ENCODE measurements around the gene DAB1. TPM values are rescaled to one million over a fixed set of nuclear protein-coding genes. Genes with fewer than 3 reads are reported as not detected.

The DAB1 gene
- total RNA-seq, 1 donor from 2014 or later = 1.6 TPM

DNA sequence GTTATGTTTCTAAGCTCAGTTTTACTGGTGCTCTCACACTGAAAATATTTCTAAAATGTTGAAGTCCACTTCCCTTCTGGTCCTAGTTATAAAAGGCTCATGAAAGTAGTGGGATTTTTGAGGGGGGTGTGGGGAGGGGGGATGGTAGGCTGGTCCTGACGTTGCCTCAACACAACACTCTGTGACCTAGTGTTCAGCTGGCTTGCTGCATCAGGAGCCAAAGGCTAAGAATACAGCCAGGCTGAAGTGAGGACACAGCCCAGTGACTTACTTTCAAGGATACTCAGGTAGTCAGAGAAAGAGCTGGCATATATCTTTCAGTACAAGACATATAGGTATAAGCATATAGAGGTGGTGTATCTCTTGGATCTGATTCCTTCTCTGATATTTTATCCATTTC, 306.1 kb downstream of the DAB1 start:
- H4K20me1 ChIP-seq (ENCODE audit: insufficient read depth, low read length) = no peaks in the 10 kb centered on the region
- DNase-seq (ENCODE audit: low read depth) = no peak
- no peak overlapping the region for H3K9ac ChIP-seq (ENCODE audit: low read length)
- no peaks in the 10 kb centered on the region for H3K4me1 ChIP-seq (ENCODE audit: insufficient read depth, low read length)
- TF ChIP-seq EZH2 (IDR thresholded peaks at IDR 0.05; ENCODE audit: insufficient read depth, low read length) = no peak
- TF ChIP-seq, protein P1, sequence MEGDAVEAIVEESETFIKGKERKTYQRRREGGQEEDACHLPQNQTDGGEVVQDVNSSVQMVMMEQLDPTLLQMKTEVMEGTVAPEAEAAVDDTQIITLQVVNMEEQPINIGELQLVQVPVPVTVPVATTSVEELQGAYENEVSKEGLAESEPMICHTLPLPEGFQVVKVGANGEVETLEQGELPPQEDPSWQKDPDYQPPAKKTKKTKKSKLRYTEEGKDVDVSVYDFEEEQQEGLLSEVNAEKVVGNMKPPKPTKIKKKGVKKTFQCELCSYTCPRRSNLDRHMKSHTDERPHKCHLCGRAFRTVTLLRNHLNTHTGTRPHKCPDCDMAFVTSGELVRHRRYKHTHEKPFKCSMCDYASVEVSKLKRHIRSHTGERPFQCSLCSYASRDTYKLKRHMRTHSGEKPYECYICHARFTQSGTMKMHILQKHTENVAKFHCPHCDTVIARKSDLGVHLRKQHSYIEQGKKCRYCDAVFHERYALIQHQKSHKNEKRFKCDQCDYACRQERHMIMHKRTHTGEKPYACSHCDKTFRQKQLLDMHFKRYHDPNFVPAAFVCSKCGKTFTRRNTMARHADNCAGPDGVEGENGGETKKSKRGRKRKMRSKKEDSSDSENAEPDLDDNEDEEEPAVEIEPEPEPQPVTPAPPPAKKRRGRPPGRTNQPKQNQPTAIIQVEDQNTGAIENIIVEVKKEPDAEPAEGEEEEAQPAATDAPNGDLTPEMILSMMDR (IDR thresholded peaks at IDR 0.05; ENCODE audit: insufficient read depth, low read depth, low read length) = no peak
- H3K27ac ChIP-seq (ENCODE audit: low read depth, low read length) = no peak overlapping the region
- no peaks in the 10 kb centered on the region for H3K79me2 ChIP-seq (ENCODE audit: insufficient read depth, low read length)
- Mint-ChIP-seq H3K9me3 (ENCODE audit: unreplicated experiment) (no peaks in the 10 kb centered on the region), H3K4me3 (ENCODE audit: unreplicated experiment) (no peak overlapping the region), H3K27me3 (ENCODE audit: low read depth, unreplicated experiment) (peaks cover 5% of the 10 kb centered on the region), H3K4me1 (ENCODE audit: low read depth, unreplicated experiment) (no peaks in the 10 kb centered on the region), H3K27ac (ENCODE audit: unreplicated experiment) (no peak overlapping the region), H3K36me3 (ENCODE audit: low read depth, unreplicated experiment) (no peaks in the 10 kb centered on the region)
- no peak overlapping the region for H3K4me3 ChIP-seq (ENCODE audit: insufficient read depth, low read depth, low read length)
- FAIRE-seq = no peak
- no peaks in the 10 kb centered on the region for H3K27me3 ChIP-seq (ENCODE audit: insufficient read depth, low read length)
- H2AFZ ChIP-seq (ENCODE audit: low read depth, low read length) = no peak overlapping the region
- H3K4me2 ChIP-seq (ENCODE audit: low read length) = no peak overlapping the region
- no peaks in the 10 kb centered on the region for H3K9me3 ChIP-seq (ENCODE audit: insufficient read depth, low read depth, low read length)
- H3K36me3 ChIP-seq (ENCODE audit: insufficient read depth, low read length) = no peaks in the 10 kb centered on the region

DNA sequence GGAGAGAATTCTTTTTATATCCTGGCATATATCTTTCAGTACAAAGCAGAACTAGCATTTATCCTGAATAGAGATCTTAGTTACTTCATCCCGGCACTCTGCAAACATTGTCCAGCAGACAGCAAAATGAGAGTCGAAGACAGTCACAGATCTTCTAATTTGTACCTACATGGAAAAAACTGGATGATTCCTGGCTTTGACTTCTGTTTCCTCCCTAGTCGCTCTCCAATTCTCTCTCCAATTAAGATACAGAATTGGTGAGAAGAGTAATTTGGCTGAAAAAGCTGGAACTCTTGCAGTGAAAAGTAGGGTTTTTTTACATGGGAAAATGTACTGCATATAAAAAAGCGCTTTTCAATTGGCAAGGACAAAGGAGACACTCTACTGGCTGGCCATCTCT, 307.0 kb downstream of the DAB1 start:
- Histone ChIP-seq H3K9ac (ENCODE audit: low read length) (no peak overlapping the region), H3K27ac (ENCODE audit: low read depth, low read length) (no peak overlapping the region), H3K9me3 (ENCODE audit: insufficient read depth, low read depth, low read length) (no peaks in the 10 kb centered on the region), H2AFZ (ENCODE audit: low read depth, low read length) (no peak overlapping the region), H3K4me3 (ENCODE audit: insufficient read depth, low read depth, low read length) (no peak overlapping the region), H3K79me2 (ENCODE audit: insufficient read depth, low read length) (no peaks in the 10 kb centered on the region), H4K20me1 (ENCODE audit: insufficient read depth, low read length) (no peaks in the 10 kb centered on the region), H3K36me3 (ENCODE audit: insufficient read depth, low read length) (no peaks in the 10 kb centered on the region), H3K4me2 (ENCODE audit: low read length) (no peak overlapping the region), H3K27me3 (ENCODE audit: insufficient read depth, low read length) (no peaks in the 10 kb centered on the region), H3K4me1 (ENCODE audit: insufficient read depth, low read length) (no peaks in the 10 kb centered on the region)
- no peak overlapping the region for H3K4me3 Mint-ChIP-seq (ENCODE audit: unreplicated experiment)
- peaks cover 5% of the 10 kb centered on the region for H3K4me1 Mint-ChIP-seq (ENCODE audit: low read depth, unreplicated experiment)
- FAIRE-seq (no peak), DNase-seq (ENCODE audit: low read depth) (no peak)
- H3K27ac Mint-ChIP-seq (ENCODE audit: unreplicated experiment) = no peak overlapping the region
- TF ChIP-seq, protein P1 (IDR thresholded peaks at IDR 0.05; ENCODE audit: insufficient read depth, low read depth, low read length) = no peak
- no peak for TF ChIP-seq EZH2 (IDR thresholded peaks at IDR 0.05; ENCODE audit: insufficient read depth, low read length)
- no peaks in the 10 kb centered on the region for H3K36me3 Mint-ChIP-seq (ENCODE audit: low read depth, unreplicated experiment)
- no peaks in the 10 kb centered on the region for H3K9me3 Mint-ChIP-seq (ENCODE audit: unreplicated experiment)
- peaks cover 5% of the 10 kb centered on the region for H3K27me3 Mint-ChIP-seq (ENCODE audit: low read depth, unreplicated experiment)

DNA sequence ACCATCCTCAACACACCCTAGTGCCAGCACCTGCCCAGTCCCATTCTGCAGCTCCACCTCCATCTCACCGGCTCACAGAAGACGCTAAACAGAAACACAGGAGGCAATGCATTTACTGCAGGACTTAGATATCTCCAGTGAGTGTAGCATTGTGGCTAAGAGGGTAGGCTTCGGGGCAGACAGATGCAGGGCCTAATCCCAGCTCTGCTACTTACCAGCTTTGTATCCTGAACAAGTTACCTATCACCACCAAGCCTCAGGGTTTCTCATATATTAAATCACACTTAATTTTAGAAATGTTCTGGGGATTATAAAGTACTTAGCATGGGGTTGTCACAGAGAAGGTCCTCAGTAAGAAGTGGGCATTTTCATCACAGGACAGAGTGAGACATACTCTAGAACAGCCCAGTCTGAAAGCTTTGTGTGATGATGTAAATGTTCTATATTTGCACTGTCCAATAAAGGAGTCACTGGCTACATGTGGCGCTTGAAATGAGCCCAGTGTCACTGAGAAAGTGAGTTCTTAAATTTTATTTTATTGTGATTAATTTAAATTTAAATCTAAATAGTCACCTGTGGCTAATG, 308.7 kb downstream of the DAB1 start:
- FAIRE-seq (no peak), DNase-seq (ENCODE audit: low read depth) (no peak)
- no peak overlapping the region for H3K4me2 ChIP-seq (ENCODE audit: low read length)
- Mint-ChIP-seq H3K27ac (ENCODE audit: unreplicated experiment) (no peak overlapping the region), H3K27me3 (ENCODE audit: low read depth, unreplicated experiment) (no peaks in the 10 kb centered on the region), H3K4me1 (ENCODE audit: low read depth, unreplicated experiment) (peaks cover 15% of the 10 kb centered on the region), H3K9me3 (ENCODE audit: unreplicated experiment) (no peaks in the 10 kb centered on the region), H3K4me3 (ENCODE audit: unreplicated experiment) (no peak overlapping the region), H3K36me3 (ENCODE audit: low read depth, unreplicated experiment) (no peaks in the 10 kb centered on the region)
- no peaks in the 10 kb centered on the region for H3K9me3 ChIP-seq (ENCODE audit: insufficient read depth, low read depth, low read length)
- H2AFZ ChIP-seq (ENCODE audit: low read depth, low read length) = no peak overlapping the region
- H3K4me3 ChIP-seq (ENCODE audit: insufficient read depth, low read depth, low read length) = no peak overlapping the region
- H3K27ac ChIP-seq (ENCODE audit: low read depth, low read length) = no peak overlapping the region
- H3K36me3 ChIP-seq (ENCODE audit: insufficient read depth, low read length) = no peaks in the 10 kb centered on the region
- H3K27me3 ChIP-seq (ENCODE audit: insufficient read depth, low read length) = no peaks in the 10 kb centered on the region
- TF ChIP-seq, protein P1 (IDR thresholded peaks at IDR 0.05; ENCODE audit: insufficient read depth, low read depth, low read length) = no peak
- TF ChIP-seq EZH2 (IDR thresholded peaks at IDR 0.05; ENCODE audit: insufficient read depth, low read length) = no peak
- no peaks in the 10 kb centered on the region for H3K79me2 ChIP-seq (ENCODE audit: insufficient read depth, low read length)
- H3K4me1 ChIP-seq (ENCODE audit: insufficient read depth, low read length) = no peaks in the 10 kb centered on the region
- H3K9ac ChIP-seq (ENCODE audit: low read length) = no peak overlapping the region
- H4K20me1 ChIP-seq (ENCODE audit: insufficient read depth, low read length) = no peaks in the 10 kb centered on the region

Measured in astrocyte (in vitro differentiated cells and primary cell).